Epithelial cell of esophagus (primary cell): Measurements from ENCODE around the gene UNC5C.

ENCODE experiments used
- DNase-seq: peaks from one replicate; pipeline ENCODE4 v3.0.0; 2010; ENCODE audit warnings: low read depth
- H3K4me3 ChIP-seq: 2 replicates; pipeline ENCODE4 v1.5.1; 2011; ENCODE audit warnings: mild to moderate bottlenecking, low read length, control low read depth
- TF ChIP-seq, protein P1 (sequence below): IDR thresholded peaks from 2 replicates; pipeline ENCODE4 v1.5.1; 2011; ENCODE audit warnings: low read depth, mild to moderate bottlenecking, low read length, control low read depth, inconsistent platforms; ENCODE audit not compliant: insufficient read depth; ENCODE audit errors: missing control alignments

Gene UNC5C

GRCh38 chr4:95432466-95432865 is 116.3 kb downstream of the UNC5C start:
- TF ChIP-seq, protein P1, sequence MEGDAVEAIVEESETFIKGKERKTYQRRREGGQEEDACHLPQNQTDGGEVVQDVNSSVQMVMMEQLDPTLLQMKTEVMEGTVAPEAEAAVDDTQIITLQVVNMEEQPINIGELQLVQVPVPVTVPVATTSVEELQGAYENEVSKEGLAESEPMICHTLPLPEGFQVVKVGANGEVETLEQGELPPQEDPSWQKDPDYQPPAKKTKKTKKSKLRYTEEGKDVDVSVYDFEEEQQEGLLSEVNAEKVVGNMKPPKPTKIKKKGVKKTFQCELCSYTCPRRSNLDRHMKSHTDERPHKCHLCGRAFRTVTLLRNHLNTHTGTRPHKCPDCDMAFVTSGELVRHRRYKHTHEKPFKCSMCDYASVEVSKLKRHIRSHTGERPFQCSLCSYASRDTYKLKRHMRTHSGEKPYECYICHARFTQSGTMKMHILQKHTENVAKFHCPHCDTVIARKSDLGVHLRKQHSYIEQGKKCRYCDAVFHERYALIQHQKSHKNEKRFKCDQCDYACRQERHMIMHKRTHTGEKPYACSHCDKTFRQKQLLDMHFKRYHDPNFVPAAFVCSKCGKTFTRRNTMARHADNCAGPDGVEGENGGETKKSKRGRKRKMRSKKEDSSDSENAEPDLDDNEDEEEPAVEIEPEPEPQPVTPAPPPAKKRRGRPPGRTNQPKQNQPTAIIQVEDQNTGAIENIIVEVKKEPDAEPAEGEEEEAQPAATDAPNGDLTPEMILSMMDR: no peak
- DNase-seq: no peak
- no peak overlapping the region for H3K4me3 ChIP-seq

DNA sequence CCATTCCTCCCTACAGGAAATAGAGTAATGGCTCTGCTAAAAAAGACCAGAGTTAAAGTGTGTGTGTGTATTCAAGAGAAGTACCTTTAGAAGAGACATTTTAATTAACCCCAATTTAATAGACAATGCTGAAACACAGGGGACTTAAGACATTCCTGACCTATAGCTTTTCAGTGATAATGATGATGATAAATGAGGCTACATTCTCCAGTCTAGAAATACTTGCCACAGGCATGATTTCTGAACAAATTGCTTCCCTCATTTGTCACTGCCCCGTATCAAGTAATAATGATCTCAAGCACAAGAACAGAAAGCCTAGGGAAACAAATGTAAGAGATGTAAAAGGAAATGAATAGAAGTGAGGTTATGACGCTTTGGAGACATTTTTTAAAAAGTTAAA is 117.1 kb downstream of the UNC5C start:
- TF ChIP-seq, protein P1: no peak

GRCh38 chr4:95429416-95429815 is 119.4 kb downstream of the UNC5C start:
- TF ChIP-seq, protein P1: no peak
- H3K4me3 ChIP-seq: no peak overlapping the region
- DNase-seq: no peak

More for the DNA sequence above, 117.1 kb downstream of the UNC5C start:
- H3K4me3 ChIP-seq: no peak overlapping the region
- no peak for DNase-seq

DNA sequence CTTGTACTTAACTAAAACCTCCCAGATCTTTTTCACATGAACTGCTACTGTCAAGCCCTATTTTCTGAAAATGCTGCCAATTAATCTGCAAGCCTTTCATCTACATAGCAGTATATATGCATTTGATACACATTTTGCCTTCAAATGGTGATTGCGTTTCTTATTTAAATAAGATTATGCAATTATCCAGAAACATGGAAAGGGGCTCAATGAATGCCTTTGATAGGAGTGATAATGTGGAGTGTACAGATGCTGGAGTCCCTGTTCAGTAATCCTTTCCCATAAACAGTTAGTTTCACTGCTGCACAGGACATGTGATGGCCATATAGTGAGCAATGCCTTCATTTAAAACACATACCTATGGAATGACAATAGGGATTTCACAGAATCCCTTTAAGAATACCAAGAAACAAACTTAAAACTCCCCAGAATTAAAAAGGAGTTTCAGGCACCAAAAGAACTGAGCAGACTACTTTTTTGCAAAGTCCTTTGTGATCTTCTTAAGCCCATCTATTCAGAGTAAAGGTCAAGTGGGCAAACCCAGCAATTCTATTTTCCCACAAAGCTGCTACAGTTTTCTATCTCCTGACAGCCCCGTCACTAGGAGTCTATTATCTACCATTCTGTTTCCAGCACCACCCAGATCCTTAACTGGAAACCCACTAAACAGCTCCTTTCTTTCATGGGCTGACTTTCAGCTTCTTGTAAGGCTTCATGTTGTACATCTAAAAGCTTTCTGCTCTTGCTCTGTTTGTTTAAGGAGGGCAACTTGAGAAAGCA is 120.3 kb downstream of the UNC5C start:
- no peak for DNase-seq
- H3K4me3 ChIP-seq: no peak overlapping the region
- TF ChIP-seq, protein P1: no peak

DNA sequence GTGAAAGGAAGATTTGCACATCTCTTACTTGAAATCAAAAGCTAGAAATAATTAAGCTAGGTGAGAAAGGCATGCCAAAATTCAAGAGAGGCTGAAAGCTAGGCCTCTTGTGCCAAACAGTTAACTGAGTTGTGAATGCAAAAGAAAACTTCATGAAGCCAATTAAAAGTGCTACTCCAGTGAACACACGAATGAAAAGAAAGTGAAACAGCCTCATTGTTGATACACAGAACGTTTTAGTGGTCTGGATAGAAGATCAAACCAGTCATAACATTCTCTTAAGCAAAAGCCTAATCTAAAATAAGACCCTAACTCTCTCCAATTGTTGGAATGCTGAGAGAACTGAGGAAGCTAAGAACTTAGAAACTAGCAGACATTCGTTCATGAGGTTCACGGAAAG is 122.3 kb downstream of the UNC5C start:
- TF ChIP-seq, protein P1: no peak
- no peak overlapping the region for H3K4me3 ChIP-seq
- no peak for DNase-seq

- DNase-seq: no peak
- TF ChIP-seq, protein P1: no peak
- no peak overlapping the region for H3K4me3 ChIP-seq
These were observed 126.3 kb downstream of the UNC5C start for GRCh38 chr4:95422436-95422835.

DNA sequence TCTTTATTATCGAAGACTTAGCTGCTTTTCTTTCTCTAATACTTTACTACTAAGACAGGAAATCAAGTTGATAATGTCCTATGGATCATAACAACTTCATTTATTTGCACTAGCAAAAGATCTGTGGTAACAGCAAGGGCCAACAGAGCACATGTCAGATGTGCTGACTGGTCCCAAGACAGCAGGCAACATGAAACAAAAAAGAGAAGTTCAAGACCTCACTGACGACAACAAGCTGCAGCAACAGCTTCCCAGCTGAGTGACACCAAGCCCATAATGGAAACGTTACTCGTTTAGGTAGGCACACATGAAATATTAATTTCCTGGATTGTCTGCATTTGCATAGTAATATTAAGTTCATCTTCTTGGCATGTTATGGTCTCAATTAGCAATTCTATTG is 126.9 kb downstream of the UNC5C start:
- no peak overlapping the region for H3K4me3 ChIP-seq
- no peak for DNase-seq
- TF ChIP-seq, protein P1: no peak
